Effector CD8-positive, alpha-beta T cell (primary cell): ENCODE data around the gene CHKB.
"Not testable (repeated sequence)": the region's sequence is repeated elsewhere in the genome, so short reads cannot be mapped to it uniquely, and the experiment has no call there.

Experiments
- DNase-seq: peaks from one replicate; lab custom pipeline; 2025; lab: John Stamatoyannopoulos, UW

The CHKB gene

GRCh38 chr22:50612168-50612527, 29.5 kb upstream of the CHKB start:
- DNase-seq = no peak

GRCh38 chr22:50611341-50612060, 28.9 kb upstream of the CHKB start:
- no peak for DNase-seq

GRCh38 chr22:50610581-50610980, 27.9 kb upstream of the CHKB start:
- DNase-seq = no peak

GRCh38 chr22:50610041-50610451, 27.4 kb upstream of the CHKB start:
- no peak for DNase-seq

GRCh38 chr22:50609599-50609998, 26.9 kb upstream of the CHKB start:
- no peak for DNase-seq

- no peak for DNase-seq
Observed at GRCh38 chr22:50608996-50609395, 26.3 kb upstream of the CHKB start.

GRCh38 chr22:50608058-50608840, 25.6 kb upstream of the CHKB start:
- not testable (repeated sequence) for DNase-seq

GRCh38 chr22:50607659-50608020, 25.0 kb upstream of the CHKB start:
- no peak for DNase-seq

GRCh38 chr22:50606946-50607658, 24.5 kb upstream of the CHKB start:
- no peak for DNase-seq

- DNase-seq = no peak
Observed at GRCh38 chr22:50606165-50606945, 23.7 kb upstream of the CHKB start.

GRCh38 chr22:50605613-50606074, 23.0 kb upstream of the CHKB start:
- no peak for DNase-seq

GRCh38 chr22:50605002-50605612, 22.5 kb upstream of the CHKB start:
- DNase-seq = no peak

GRCh38 chr22:50604256-50605001, 21.8 kb upstream of the CHKB start:
- no peak for DNase-seq

- DNase-seq = no peak
Observed at GRCh38 chr22:50603511-50604255, 21.0 kb upstream of the CHKB start.

GRCh38 chr22:50602338-50602700, 19.7 kb upstream of the CHKB start:
- DNase-seq = no peak

- DNase-seq = no peak
Observed at GRCh38 chr22:50601669-50602337, 19.2 kb upstream of the CHKB start.

GRCh38 chr22:50600967-50601668, 18.5 kb upstream of the CHKB start:
- DNase-seq = no peak

GRCh38 chr22:50600538-50600937, 17.9 kb upstream of the CHKB start, which contains the start of gene MAPK8IP2:
Gene MAPK8IP2, plus strand, starts transcription at chr22:50600793. Its CDS starts 26 bp downstream, at chr22:50600819.
- DNase-seq = no peak
